ENCODE data around the gene C2CD4C.
"Not testable (repeated sequence)": the region's sequence is repeated elsewhere in the genome, so short reads cannot be mapped to it uniquely, and the experiment has no call there.

Gene C2CD4C

GRCh38 chr19:423691-424466 lies 14.9 kb upstream of the C2CD4C start:
- Histone ChIP-seq H3K27ac (ENCODE audit: low read length) (no peak overlapping the region), H3K4me3 (ENCODE audit: low read length in 2 of 2) (no peak overlapping the region), H3K36me3 (ENCODE audit: control insufficient read depth in 2 of 2, insufficient read depth in 2 of 2, low read length in 2 of 2) (peaks cover 9 to 14% of the 10 kb centered on the region in 2 donors), H3K27me3 (ENCODE audit: control insufficient read depth in 1 of 2, insufficient read depth in 2 of 2, low read length in 2 of 2) (no peaks in the 10 kb centered on the region), H3K9ac (ENCODE audit: low read length in 2 of 2) (no peak overlapping the region), H3K9me3 (ENCODE audit: control insufficient read depth in 2 of 2, low read length in 2 of 2) (no peaks in the 10 kb centered on the region), H3K4me1 (ENCODE audit: control insufficient read depth, insufficient read depth, low read length) (peaks cover 8% of the 10 kb centered on the region)

- H3K4me3 ChIP-seq (ENCODE audit: low read length in 2 of 2); H3K4me1 ChIP-seq (ENCODE audit: control insufficient read depth, insufficient read depth, low read length); H3K27ac ChIP-seq (ENCODE audit: low read length); H3K36me3 ChIP-seq (ENCODE audit: control insufficient read depth in 2 of 2, insufficient read depth in 2 of 2, low read length in 2 of 2); H3K9ac ChIP-seq (ENCODE audit: low read length in 2 of 2); H3K27me3 ChIP-seq (ENCODE audit: control insufficient read depth in 1 of 2, insufficient read depth in 2 of 2, low read length in 2 of 2); H3K9me3 ChIP-seq (ENCODE audit: control insufficient read depth in 2 of 2, low read length in 2 of 2): not testable (repeated sequence)
Measured at GRCh38 chr19:422917-423226, 13.9 kb upstream of the C2CD4C start.

- H3K27ac ChIP-seq (ENCODE audit: low read length) = no peak overlapping the region
- no peak overlapping the region for H3K9ac ChIP-seq (ENCODE audit: low read length in 2 of 2)
- H3K36me3 ChIP-seq (ENCODE audit: control insufficient read depth in 2 of 2, insufficient read depth in 2 of 2, low read length in 2 of 2) = peaks cover 3 to 4% of the 10 kb centered on the region in 2 donors
- H3K27me3 ChIP-seq (ENCODE audit: control insufficient read depth in 1 of 2, insufficient read depth in 2 of 2, low read length in 2 of 2) = no peaks in the 10 kb centered on the region
- H3K9me3 ChIP-seq (ENCODE audit: control insufficient read depth in 2 of 2, low read length in 2 of 2) = no peaks in the 10 kb centered on the region
- peaks cover 7% of the 10 kb centered on the region for H3K4me1 ChIP-seq (ENCODE audit: control insufficient read depth, insufficient read depth, low read length)
- H3K4me3 ChIP-seq (ENCODE audit: low read length in 2 of 2) = no peak overlapping the region
Measured at GRCh38 chr19:422213-422916, 13.4 kb upstream of the C2CD4C start.

GRCh38 chr19:419721-420515 lies 11.0 kb upstream of the C2CD4C start:
- H3K9ac ChIP-seq (ENCODE audit: low read length in 2 of 2) = no peak overlapping the region
- no peak overlapping the region for H3K27ac ChIP-seq (ENCODE audit: low read length)
- no peak overlapping the region for H3K4me3 ChIP-seq (ENCODE audit: low read length in 2 of 2)
- H3K27me3 ChIP-seq (ENCODE audit: control insufficient read depth in 1 of 2, insufficient read depth in 2 of 2, low read length in 2 of 2) = no peaks in the 10 kb centered on the region
- peaks cover 3 to 4% of the 10 kb centered on the region in 2 donors for H3K36me3 ChIP-seq (ENCODE audit: control insufficient read depth in 2 of 2, insufficient read depth in 2 of 2, low read length in 2 of 2)
- H3K9me3 ChIP-seq (ENCODE audit: control insufficient read depth in 2 of 2, low read length in 2 of 2) = no peaks in the 10 kb centered on the region
- no peaks in the 10 kb centered on the region for H3K4me1 ChIP-seq (ENCODE audit: control insufficient read depth, insufficient read depth, low read length)

GRCh38 chr19:418761-419671 lies 10.1 kb upstream of the C2CD4C start:
- no peaks in the 10 kb centered on the region for H3K27me3 ChIP-seq (ENCODE audit: control insufficient read depth in 1 of 2, insufficient read depth in 2 of 2, low read length in 2 of 2)
- H3K27ac ChIP-seq (ENCODE audit: low read length) = no peak overlapping the region
- no peaks in the 10 kb centered on the region for H3K9me3 ChIP-seq (ENCODE audit: control insufficient read depth in 2 of 2, low read length in 2 of 2)
- peaks cover 2 to 4% of the 10 kb centered on the region in 2 donors for H3K36me3 ChIP-seq (ENCODE audit: control insufficient read depth in 2 of 2, insufficient read depth in 2 of 2, low read length in 2 of 2)
- no peak overlapping the region for H3K4me3 ChIP-seq (ENCODE audit: low read length in 2 of 2)
- no peaks in the 10 kb centered on the region for H3K4me1 ChIP-seq (ENCODE audit: control insufficient read depth, insufficient read depth, low read length)
- H3K9ac ChIP-seq (ENCODE audit: low read length in 2 of 2) = no peak overlapping the region

GRCh38 chr19:416416-416815 lies 7.5 kb upstream of the C2CD4C start:
- Histone ChIP-seq H3K36me3 (ENCODE audit: control insufficient read depth in 2 of 2, insufficient read depth in 2 of 2, low read length in 2 of 2) (peaks cover 0 to 2% of the 10 kb centered on the region in 2 donors), H3K4me3 (ENCODE audit: low read length in 2 of 2) (no peak overlapping the region), H3K9ac (ENCODE audit: low read length in 2 of 2) (no peak overlapping the region)

GRCh38 chr19:415292-415691 lies 6.3 kb upstream of the C2CD4C start:
- Histone ChIP-seq H3K9me3 (ENCODE audit: control insufficient read depth in 2 of 2, low read length in 2 of 2) (no peaks in the 10 kb centered on the region), H3K9ac (ENCODE audit: low read length in 2 of 2) (no peak overlapping the region), H3K36me3 (ENCODE audit: control insufficient read depth in 2 of 2, insufficient read depth in 2 of 2, low read length in 2 of 2) (peaks cover 0 to 2% of the 10 kb centered on the region in 2 donors), H3K4me3 (ENCODE audit: low read length in 2 of 2) (no peak overlapping the region), H3K27ac (ENCODE audit: low read length) (no peak overlapping the region), H3K27me3 (ENCODE audit: control insufficient read depth in 1 of 2, insufficient read depth in 2 of 2, low read length in 2 of 2) (peaks cover 13% of the 10 kb centered on the region in 2 donors), H3K4me1 (ENCODE audit: control insufficient read depth, insufficient read depth, low read length) (no peaks in the 10 kb centered on the region)

More at GRCh38 chr19:416416-416815, 7.5 kb upstream of the C2CD4C start:
- H3K27me3 ChIP-seq (ENCODE audit: control insufficient read depth in 1 of 2, insufficient read depth in 2 of 2, low read length in 2 of 2) = peaks cover 10% of the 10 kb centered on the region in 2 donors
- H3K9me3 ChIP-seq (ENCODE audit: control insufficient read depth in 2 of 2, low read length in 2 of 2) = no peaks in the 10 kb centered on the region
- no peak overlapping the region for H3K27ac ChIP-seq (ENCODE audit: low read length)
- no peaks in the 10 kb centered on the region for H3K4me1 ChIP-seq (ENCODE audit: control insufficient read depth, insufficient read depth, low read length)

- Histone ChIP-seq H3K9me3 (ENCODE audit: control insufficient read depth in 2 of 2, low read length in 2 of 2) (no peaks in the 10 kb centered on the region), H3K27ac (ENCODE audit: low read length) (no peak overlapping the region), H3K4me1 (ENCODE audit: control insufficient read depth, insufficient read depth, low read length) (peaks cover 6% of the 10 kb centered on the region), H3K4me3 (ENCODE audit: low read length in 2 of 2) (no peak overlapping the region), H3K36me3 (ENCODE audit: control insufficient read depth in 2 of 2, insufficient read depth in 2 of 2, low read length in 2 of 2) (no peaks in the 10 kb centered on the region), H3K27me3 (ENCODE audit: control insufficient read depth in 1 of 2, insufficient read depth in 2 of 2, low read length in 2 of 2) (peaks cover 23 to 24% of the 10 kb centered on the region in 2 donors), H3K9ac (ENCODE audit: low read length in 2 of 2) (no peak overlapping the region)
Measured at GRCh38 chr19:413756-414420, 4.9 kb upstream of the C2CD4C start.

GRCh38 chr19:412356-413355 lies 3.7 kb upstream of the C2CD4C start:
- H3K27me3 ChIP-seq (ENCODE audit: control insufficient read depth in 1 of 2, insufficient read depth in 2 of 2, low read length in 2 of 2) = peaks cover 23 to 35% of the 10 kb centered on the region in 2 donors
- no peak overlapping the region for H3K4me3 ChIP-seq (ENCODE audit: low read length in 2 of 2)
- no peaks in the 10 kb centered on the region for H3K36me3 ChIP-seq (ENCODE audit: control insufficient read depth in 2 of 2, insufficient read depth in 2 of 2, low read length in 2 of 2)
- H3K9ac ChIP-seq (ENCODE audit: low read length in 2 of 2) = no peak overlapping the region
- H3K9me3 ChIP-seq (ENCODE audit: control insufficient read depth in 2 of 2, low read length in 2 of 2) = no peaks in the 10 kb centered on the region
- peaks cover 12% of the 10 kb centered on the region for H3K4me1 ChIP-seq (ENCODE audit: control insufficient read depth, insufficient read depth, low read length)
- H3K27ac ChIP-seq (ENCODE audit: low read length) = no peak overlapping the region

Data from stomach smooth muscle (tissue), 2 donors.